Measurements from ENCODE around the gene PIK3C2B. TPM values are rescaled to one million over a fixed set of nuclear protein-coding genes. Genes with fewer than 3 reads are reported as not detected.

Gene PIK3C2B
- total RNA-seq, 1 experiment from 2014 or later = 19.1 TPM

- intact Hi-C loops (cut with micrococcal nuclease; ENCODE audit: unreplicated experiment) = no loop called here
- ChIA-PET POLR2A (interaction anchor here (0.6 kb wide), 2 partner anchors 71 to 169 kb away, joined by 3 read pairs; no protein-coding TSS in a partner anchor), CTCF (interaction anchor here (0.6 to 1.9 kb wide), 6 partner anchors 10 to 95 kb away, joined by 3 to 15 read pairs (median 4); no protein-coding TSS in a partner anchor)
- Histone ChIP-seq H3K9me3 (ENCODE audit: control insufficient read depth, insufficient read depth, low read depth, low read length) (no peaks in the 10 kb centered on the region), H3K4me1 (ENCODE audit: control insufficient read depth, insufficient read depth, low read length) (peaks cover 19% of the 10 kb centered on the region), H3K27me3 (ENCODE audit: control insufficient read depth, insufficient read depth, low read length) (no peaks in the 10 kb centered on the region), H3K36me3 (ENCODE audit: control insufficient read depth, insufficient read depth, low read length) (no peaks in the 10 kb centered on the region; the same call in 1 of the 2 replicates), H3K4me3 (ENCODE audit: low read depth in 2 of 2, low read length in 2 of 2) (peak overlapping the region; percentile 80 to 91), H3K27ac (ENCODE audit: low read length) (peak overlapping the region; percentile 83)
- DNase-seq (ENCODE audit: low read depth, low spot score) (no peak), ATAC-seq (peak; percentile 4; the same call in 1 of the 2 replicates)
- BruUV-seq (replicated peaks) = no TSS peak
- no peak for TF ChIP-seq REST (IDR thresholded peaks at IDR 0.05; ENCODE audit: insufficient read depth in 1 of 2, low read depth in 2 of 2, low read length in 1 of 2)
- peak; percentile 98 for TF ChIP-seq TCF7L2 (IDR thresholded peaks at IDR 0.05; ENCODE audit: low read depth, low read length)
- in situ Hi-C loops (cut with HindIII; ENCODE audit: low pct_unique_long_range_greater_than_20kb, low sequenced_read_pairs) = no loop called here
Measured at GRCh38 chr1:204493145-204493983, 1.2 kb downstream of the PIK3C2B start.

GRCh38 chr1:204491655-204492054, 3.0 kb downstream of the PIK3C2B start:
- H3K9me3 ChIP-seq (ENCODE audit: control insufficient read depth, insufficient read depth, low read depth, low read length) = no peaks in the 10 kb centered on the region
- H3K27me3 ChIP-seq (ENCODE audit: control insufficient read depth, insufficient read depth, low read length) = no peaks in the 10 kb centered on the region
- ATAC-seq (no peak), DNase-seq (ENCODE audit: low read depth, low spot score) (no peak)
- intact Hi-C loops (cut with micrococcal nuclease; ENCODE audit: unreplicated experiment) = no loop called here
- peaks cover 19% of the 10 kb centered on the region for H3K4me1 ChIP-seq (ENCODE audit: control insufficient read depth, insufficient read depth, low read length)
- ChIA-PET CTCF (interaction anchor here (0.7 to 1.2 kb wide), 2 partner anchors 13 to 45 kb away, joined by 5 to 6 read pairs; no protein-coding TSS in a partner anchor), POLR2A (interaction anchor here (0.6 kb wide), 1 partner anchor 93 kb away, joined by 5 read pairs; no protein-coding TSS in a partner anchor)
- in situ Hi-C loops (cut with HindIII; ENCODE audit: low pct_unique_long_range_greater_than_20kb, low sequenced_read_pairs) = no loop called here
- no peaks in the 10 kb centered on the region; the same call in 1 of the 2 replicates for H3K36me3 ChIP-seq (ENCODE audit: control insufficient read depth, insufficient read depth, low read length)
- no peak overlapping the region for H3K27ac ChIP-seq (ENCODE audit: low read length)
- TF ChIP-seq REST (IDR thresholded peaks at IDR 0.05; ENCODE audit: insufficient read depth in 1 of 2, low read depth in 2 of 2, low read length in 1 of 2) (no peak), TCF7L2 (IDR thresholded peaks at IDR 0.05; ENCODE audit: low read depth, low read length) (no peak)
- BruUV-seq (replicated peaks) = no TSS peak
- no peak overlapping the region for H3K4me3 ChIP-seq (ENCODE audit: low read depth in 2 of 2, low read length in 2 of 2)

- TF ChIP-seq POLR2AphosphoS5 (IDR thresholded peaks at IDR 0.05; ENCODE audit: low read depth, low read length) (no peak), REST (IDR thresholded peaks at IDR 0.05; ENCODE audit: insufficient read depth in 1 of 2, low read depth in 2 of 2, low read length in 1 of 2) (no peak), SIN3A (IDR thresholded peaks at IDR 0.05; ENCODE audit: borderline replicate concordance, insufficient read depth, low read depth, low read length) (no peak), TCF7L2 (IDR thresholded peaks at IDR 0.05; ENCODE audit: low read depth, low read length) (no peak), CTCF (IDR thresholded peaks at IDR 0.05) (no peak)
- no peaks in the 10 kb centered on the region for H3K27me3 ChIP-seq (ENCODE audit: control insufficient read depth, insufficient read depth, low read length)
- ChIA-PET POLR2A (no interaction called here), CTCF (interaction anchor here (0.6 kb wide), 1 partner anchor 79 kb away, joined by 5 read pairs; no protein-coding TSS in a partner anchor)
- DNase-seq (ENCODE audit: low read depth, low spot score) (no peak), ATAC-seq (no peak)
- H3K4me1 ChIP-seq (ENCODE audit: control insufficient read depth, insufficient read depth, low read length) = peaks cover 3% of the 10 kb centered on the region; the same call in 1 of the 2 replicates
- H3K9me3 ChIP-seq (ENCODE audit: control insufficient read depth, insufficient read depth, low read depth, low read length) = no peaks in the 10 kb centered on the region
- H3K36me3 ChIP-seq (ENCODE audit: control insufficient read depth, insufficient read depth, low read length) = no peaks in the 10 kb centered on the region
- H3K27ac ChIP-seq (ENCODE audit: low read length) = no peak overlapping the region
- no TSS peak for BruUV-seq (replicated peaks)
- H3K4me3 ChIP-seq (ENCODE audit: low read depth in 2 of 2, low read length in 2 of 2) = no peak overlapping the region
- intact Hi-C loops (cut with micrococcal nuclease; ENCODE audit: unreplicated experiment) (no loop called here), in situ Hi-C loops (cut with HindIII; ENCODE audit: low pct_unique_long_range_greater_than_20kb, low sequenced_read_pairs) (no loop called here)
Measured at GRCh38 chr1:204487256-204487615, 7.4 kb downstream of the PIK3C2B start.
